NCI-H82 (cell line): Measurements from ENCODE around the gene TMEM256.

Experiments used
- DNase-seq: peaks from one replicate; lab custom pipeline; 2025; lab: John Stamatoyannopoulos, UW

The TMEM256 gene

GRCh38 chr17:7407485-7408251 is 3.8 kb upstream of the TMEM256 start, which contains the start of gene NLGN2:
NLGN2 (plus strand) TSS chr17:7407845; CDS start chr17:7408256, 411 bp downstream.
- no peak for DNase-seq

- no peak for DNase-seq
Observed at GRCh38 chr17:7407082-7407481, 3.2 kb upstream of the TMEM256 start.

GRCh38 chr17:7406235-7406825 is 2.4 kb upstream of the TMEM256 start:
- DNase-seq, result peak; percentile 43

- DNase-seq, result peak; percentile 60
Observed at GRCh38 chr17:7405350-7406234, 1.7 kb upstream of the TMEM256 start.

- DNase-seq, result peak; percentile 81
Observed at GRCh38 chr17:7404737-7405349, 946 bp upstream of the TMEM256 start.

- peak; percentile 95 for DNase-seq
Observed at GRCh38 chr17:7403727-7403976, 245 bp downstream of the TMEM256 start.

- DNase-seq, result peak; percentile 87
Observed at GRCh38 chr17:7403043-7403726, 712 bp downstream of the TMEM256 start.

- no peak for DNase-seq
Observed at GRCh38 chr17:7398612-7399011, 5.3 kb downstream of the TMEM256 start.

- no peak for DNase-seq
Observed at GRCh38 chr17:7396147-7396546, 7.8 kb downstream of the TMEM256 start.

GRCh38 chr17:7394452-7395191 is 9.3 kb downstream of the TMEM256 start, which contains the start of gene PLSCR3:
PLSCR3 (minus strand) TSS chr17:7394525; CDS start chr17:7394110, 415 bp downstream.
- DNase-seq, result peak; percentile 91

- peak; percentile 82 for DNase-seq
Observed at GRCh38 chr17:7393613-7394451, 10.1 kb downstream of the TMEM256 start.

GRCh38 chr17:7392696-7393612 is 10.9 kb downstream of the TMEM256 start:
- DNase-seq, result no peak

- no peak for DNase-seq
Observed at GRCh38 chr17:7391307-7391706, 12.6 kb downstream of the TMEM256 start.

GRCh38 chr17:7389924-7390910 is 13.7 kb downstream of the TMEM256 start:
- no peak for DNase-seq

GRCh38 chr17:7388856-7389255 is 15.0 kb downstream of the TMEM256 start:
- DNase-seq, result no peak

GRCh38 chr17:7384489-7385081 is 19.3 kb downstream of the TMEM256 start:
- DNase-seq, result no peak

- peak; percentile 84 for DNase-seq
Observed at GRCh38 chr17:7383742-7384488, 20.0 kb downstream of the TMEM256 start.
